Activated CD4-positive, alpha-beta memory T cell treated with anti-CD3 and anti-CD28 coated beads for 36 hours (primary cell): Measurements from ENCODE around the gene EFNA3. TPM values are rescaled to one million over a fixed set of nuclear protein-coding genes. Genes with fewer than 3 reads are reported as not detected.

Experiments used
- CTCF ChIA-PET: fragments of 350-600 bp; sonication (Branson Sonifier 250); formaldehyde crosslinking; loops from one replicate; lab custom pipeline; 2021; ENCODE audit warnings: antibody characterized with exemption, inconsistent platforms; lab: Charles Lee
- POLR2A ChIA-PET: fragments of 350-600 bp; sonication (Branson Sonifier 250); formaldehyde crosslinking; loops from one replicate; lab custom pipeline; 2021; ENCODE audit warnings: antibody characterized with exemption; lab: Charles Lee
- DNase-seq: peaks from one replicate; pipeline ENCODE4 v3.0.0-alpha.2; 2020
- H3K27ac Mint-ChIP-seq: one replicate; pipeline ENCODE4 v1.8.0; 2021; ENCODE audit warnings: mixed read lengths
- H3K27me3 Mint-ChIP-seq: one replicate; pipeline ENCODE4 v1.8.0; 2021; ENCODE audit warnings: mixed read lengths
- H3K36me3 Mint-ChIP-seq: one replicate; pipeline ENCODE4 v1.8.0; 2021; ENCODE audit warnings: mixed read lengths
- H3K4me1 Mint-ChIP-seq: one replicate; pipeline ENCODE4 v1.8.0; 2021; ENCODE audit warnings: low read depth, mixed read lengths
- H3K4me3 Mint-ChIP-seq: one replicate; pipeline ENCODE4 v1.8.0; 2021; ENCODE audit warnings: mild to moderate bottlenecking, mixed read lengths
- H3K9me3 Mint-ChIP-seq: one replicate; pipeline ENCODE4 v1.8.0; 2021; ENCODE audit warnings: mixed read lengths
- intact Hi-C: fragments of 100-400 bp; cut with micrococcal nuclease; formaldehyde crosslinking; loops from one replicate; pipeline ENCODE4 v1.15.1; 2023
- total RNA-seq, 2 experiments: library from RNA; stranded (reverse); gene quantifications; one replicate each; pipeline ENCODE4 v1.2.3, GENCODE V29; 2021

Gene EFNA3
- total RNA-seq, 2 experiments from 2014 or later, result 2.4 to 2.6 TPM

DNA sequence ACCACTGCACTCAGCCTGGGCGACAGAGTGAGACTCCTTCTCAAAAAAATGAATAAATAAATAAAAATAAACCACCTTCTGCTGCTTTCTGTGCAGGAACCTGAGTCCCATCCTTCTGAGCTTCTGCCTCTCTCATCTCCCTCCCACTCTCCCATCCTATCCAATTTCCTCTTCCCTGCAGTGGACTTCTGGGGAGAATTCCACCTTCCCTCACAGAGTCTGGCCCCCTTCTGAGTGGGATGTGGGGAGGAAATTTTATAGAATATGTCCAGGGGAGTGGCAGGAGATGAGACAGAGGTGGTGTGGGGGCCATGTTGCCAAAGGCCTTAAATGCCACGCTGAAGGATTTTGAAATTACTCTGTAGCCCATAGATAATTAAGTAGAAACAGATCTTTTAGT lies 43.7 kb downstream of the EFNA3 start:
- Mint-ChIP-seq H3K4me3 (no peak overlapping the region), H3K27me3 (peaks cover 11% of the 10 kb centered on the region), H3K4me1 (peaks cover 9% of the 10 kb centered on the region), H3K27ac (no peak overlapping the region), H3K36me3 (no peaks in the 10 kb centered on the region), H3K9me3 (no peaks in the 10 kb centered on the region)
- CTCF ChIA-PET, result interaction anchor here (0.7 to 2.4 kb wide), 3 partner anchors 31 to 45 kb away, joined by 3 to 10 read pairs (median 3); no protein-coding TSS in a partner anchor
- POLR2A ChIA-PET, result no interaction called here
- intact Hi-C loops, result no loop called here
- no peak for DNase-seq

DNA sequence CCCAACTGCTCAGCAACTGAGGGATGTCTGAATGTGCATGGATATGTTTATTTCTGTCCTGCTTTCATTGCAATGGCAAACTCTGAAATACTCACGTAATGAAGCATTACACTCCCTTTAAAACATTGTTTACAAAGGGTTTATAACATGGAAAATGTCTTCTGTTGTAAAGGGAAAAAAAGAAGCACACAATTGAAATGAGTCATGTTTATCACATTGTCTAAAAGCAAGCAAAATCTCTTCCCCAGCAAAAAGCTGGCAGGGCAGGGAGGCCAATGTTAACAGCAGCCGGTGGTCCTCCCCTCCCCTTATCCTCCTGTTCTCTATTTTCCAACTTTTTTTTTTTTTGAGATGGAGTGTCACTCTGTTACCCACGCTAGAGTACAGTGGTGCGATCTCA lies 45.2 kb downstream of the EFNA3 start:
- Mint-ChIP-seq H3K9me3 (no peaks in the 10 kb centered on the region), H3K36me3 (no peaks in the 10 kb centered on the region), H3K27ac (no peak overlapping the region), H3K27me3 (peaks cover 20% of the 10 kb centered on the region), H3K4me1 (peaks cover 22% of the 10 kb centered on the region), H3K4me3 (no peak overlapping the region)
- DNase-seq, result no peak
- POLR2A ChIA-PET, result no interaction called here
- CTCF ChIA-PET, result interaction anchor here (1.7 to 3.0 kb wide), 3 partner anchors 32 to 78 kb away, joined by 4 to 10 read pairs (median 9); partner anchors contain the start of gene KRTCAP2
- intact Hi-C loops, result no loop called here

DNA sequence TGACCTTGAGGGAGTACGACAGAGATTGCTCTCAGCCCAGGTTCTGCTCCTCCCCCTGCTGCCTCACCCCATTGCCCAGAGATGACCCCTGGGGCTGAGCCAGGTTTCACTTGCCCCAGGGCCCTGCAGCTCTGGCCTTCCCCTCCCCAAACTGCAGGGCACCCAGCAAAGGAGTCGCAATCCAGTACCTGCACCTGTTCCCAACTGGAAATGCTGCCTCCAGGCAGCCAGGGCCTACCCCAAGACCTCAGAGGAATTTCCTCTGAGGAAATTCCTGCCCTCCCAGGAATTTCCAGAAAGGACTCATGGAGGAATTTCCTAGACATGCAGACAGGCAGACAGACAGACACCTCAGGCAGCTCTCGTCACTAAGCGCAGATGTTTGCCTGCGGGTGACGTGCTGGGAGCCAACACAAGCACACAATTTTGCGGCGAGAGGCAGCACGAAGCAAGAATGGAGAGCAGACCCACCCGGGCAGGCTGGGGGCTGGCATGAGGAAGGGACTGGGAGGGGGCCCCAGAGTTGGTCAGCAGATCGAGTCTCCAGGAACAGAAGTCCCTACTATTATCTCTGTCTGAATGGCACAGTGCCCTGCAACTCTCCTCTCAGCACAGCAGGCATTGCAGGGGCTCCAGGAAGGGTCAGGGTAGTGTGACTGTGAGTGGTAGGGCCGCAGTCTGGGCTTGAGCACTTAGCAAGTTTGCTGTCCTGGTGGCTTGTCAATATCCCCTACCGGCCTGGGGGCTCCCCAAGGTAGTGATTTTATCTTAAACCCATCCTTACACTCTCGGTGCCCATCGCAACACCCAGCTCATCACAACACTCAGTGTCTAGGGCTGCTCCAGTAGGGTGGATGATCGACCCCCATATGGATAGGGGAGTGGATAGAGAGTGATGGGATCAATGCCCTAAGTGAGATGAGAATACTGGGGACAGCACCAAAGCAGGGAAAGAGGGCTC lies 46.1 kb downstream of the EFNA3 start:
- Mint-ChIP-seq H3K4me1 (peaks cover 29% of the 10 kb centered on the region), H3K4me3 (no peak overlapping the region), H3K27ac (no peak overlapping the region), H3K27me3 (peaks cover 23% of the 10 kb centered on the region), H3K9me3 (no peaks in the 10 kb centered on the region), H3K36me3 (no peaks in the 10 kb centered on the region)
- ChIA-PET POLR2A (no interaction called here), CTCF (interaction anchor here (1.4 to 4.4 kb wide), 6 partner anchors 33 to 79 kb away, joined by 4 to 15 read pairs (median 9); partner anchors contain the start of gene KRTCAP2)
- intact Hi-C loops, result no loop called here
- DNase-seq, result no peak

DNA sequence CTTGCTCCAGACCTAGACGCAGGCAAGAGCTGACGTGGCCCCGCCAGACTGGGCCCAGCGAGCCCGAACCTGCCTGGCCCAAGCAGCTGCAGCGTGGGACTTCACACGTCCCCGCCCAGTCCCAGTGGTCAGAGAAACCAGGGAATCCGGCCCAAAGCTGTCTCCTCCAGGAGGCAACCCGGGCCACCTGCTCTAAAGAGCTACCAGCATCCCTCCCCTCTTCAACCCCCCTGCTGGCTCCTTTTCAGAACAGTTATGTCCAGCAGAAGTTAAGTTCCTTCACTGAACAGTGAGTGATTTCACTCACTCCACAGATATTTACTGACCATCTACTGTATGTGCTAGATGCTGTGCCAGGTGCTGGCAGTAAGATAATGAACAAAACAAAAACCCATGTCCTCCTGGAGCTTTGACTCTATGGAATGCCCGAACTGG lies 46.9 kb downstream of the EFNA3 start:
- H3K4me3 Mint-ChIP-seq, result no peak overlapping the region
- peaks cover 30% of the 10 kb centered on the region for H3K4me1 Mint-ChIP-seq
- CTCF ChIA-PET, result interaction anchor here (1.4 to 4.4 kb wide), 5 partner anchors 34 to 80 kb away, joined by 4 to 15 read pairs (median 9); partner anchors contain the start of gene KRTCAP2
- H3K36me3 Mint-ChIP-seq, result no peaks in the 10 kb centered on the region
- intact Hi-C loops, result no loop called here
- peaks cover 25% of the 10 kb centered on the region for H3K27me3 Mint-ChIP-seq
- H3K27ac Mint-ChIP-seq, result no peak overlapping the region
- no peak for DNase-seq
- H3K9me3 Mint-ChIP-seq, result no peaks in the 10 kb centered on the region
- POLR2A ChIA-PET, result no interaction called here

DNA sequence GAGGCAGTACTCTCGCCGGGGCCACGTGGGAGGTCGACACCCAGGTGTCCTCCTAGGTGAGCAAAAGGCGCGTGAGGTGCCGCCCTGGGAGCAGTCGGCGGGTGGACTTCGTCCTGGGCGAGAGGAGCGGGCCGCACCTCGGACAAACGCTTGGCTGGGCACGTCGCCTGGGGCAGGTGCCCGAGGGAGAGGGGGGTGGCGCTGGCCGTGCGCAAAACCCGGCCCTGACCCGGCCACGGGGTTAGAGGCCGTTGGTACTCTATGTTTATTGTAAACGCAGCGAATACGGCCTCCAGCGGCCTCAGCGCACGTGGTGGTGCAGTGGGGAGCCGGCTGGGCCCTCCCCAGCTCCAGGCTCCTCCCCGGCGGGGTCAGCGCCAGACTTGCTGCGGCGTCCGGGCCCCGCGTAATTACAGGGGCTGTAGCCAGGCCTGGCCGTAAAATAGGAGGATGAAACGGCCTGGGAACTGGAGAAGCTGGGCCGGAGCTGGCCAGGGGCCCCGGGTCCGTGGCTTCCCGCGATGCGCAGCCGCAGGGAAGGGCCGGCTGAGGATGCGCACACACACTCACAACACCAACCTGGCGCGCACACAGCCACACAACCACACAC lies 47.4 kb downstream of the EFNA3 start:
- Mint-ChIP-seq H3K27me3 (peaks cover 25% of the 10 kb centered on the region), H3K9me3 (no peaks in the 10 kb centered on the region), H3K4me3 (no peak overlapping the region), H3K4me1 (peaks cover 30% of the 10 kb centered on the region), H3K36me3 (no peaks in the 10 kb centered on the region), H3K27ac (no peak overlapping the region)
- CTCF ChIA-PET, result interaction anchor here (1.4 to 4.4 kb wide), 4 partner anchors 35 to 47 kb away, joined by 5 to 15 read pairs (median 9); partner anchors contain the start of gene KRTCAP2
- POLR2A ChIA-PET, result no interaction called here
- no peak for DNase-seq
- intact Hi-C loops, result no loop called here

DNA sequence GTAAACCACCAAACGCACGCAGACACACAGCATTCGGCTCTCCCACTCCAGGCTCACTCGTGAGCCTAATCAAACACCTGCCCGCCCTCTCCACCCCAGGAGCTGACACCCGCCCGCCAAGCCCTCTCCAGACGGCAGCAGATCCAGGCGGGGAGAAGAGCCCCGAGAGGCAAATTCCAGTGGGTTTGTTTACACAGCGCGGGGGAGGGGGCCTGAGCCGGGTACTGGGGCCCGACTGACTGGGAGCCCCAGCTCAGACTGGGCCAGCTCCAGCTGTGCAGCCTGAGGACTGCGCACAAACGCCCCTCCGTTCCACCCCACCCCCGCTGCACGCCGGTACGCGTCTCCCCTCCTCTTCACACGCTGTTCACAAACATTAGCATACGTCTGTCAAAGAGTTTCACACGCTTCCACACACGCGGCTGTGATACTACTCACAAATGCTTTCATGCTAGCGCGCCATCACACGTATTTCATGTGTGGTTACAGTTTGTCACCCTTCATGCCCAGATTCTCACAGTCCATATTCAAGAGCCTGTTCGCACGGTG lies 48.0 kb downstream of the EFNA3 start:
- POLR2A ChIA-PET, result no interaction called here
- Mint-ChIP-seq H3K36me3 (no peaks in the 10 kb centered on the region), H3K4me3 (peak overlapping the region; percentile 60), H3K9me3 (no peaks in the 10 kb centered on the region), H3K27ac (no peak overlapping the region), H3K4me1 (peaks cover 30% of the 10 kb centered on the region), H3K27me3 (peaks cover 25% of the 10 kb centered on the region)
- CTCF ChIA-PET, result interaction anchor here (1.4 to 4.4 kb wide), 3 partner anchors 35 to 41 kb away, joined by 5 to 15 read pairs (median 9); no protein-coding TSS in a partner anchor
- intact Hi-C loops, result no loop called here
- DNase-seq, result peak; percentile 52

DNA sequence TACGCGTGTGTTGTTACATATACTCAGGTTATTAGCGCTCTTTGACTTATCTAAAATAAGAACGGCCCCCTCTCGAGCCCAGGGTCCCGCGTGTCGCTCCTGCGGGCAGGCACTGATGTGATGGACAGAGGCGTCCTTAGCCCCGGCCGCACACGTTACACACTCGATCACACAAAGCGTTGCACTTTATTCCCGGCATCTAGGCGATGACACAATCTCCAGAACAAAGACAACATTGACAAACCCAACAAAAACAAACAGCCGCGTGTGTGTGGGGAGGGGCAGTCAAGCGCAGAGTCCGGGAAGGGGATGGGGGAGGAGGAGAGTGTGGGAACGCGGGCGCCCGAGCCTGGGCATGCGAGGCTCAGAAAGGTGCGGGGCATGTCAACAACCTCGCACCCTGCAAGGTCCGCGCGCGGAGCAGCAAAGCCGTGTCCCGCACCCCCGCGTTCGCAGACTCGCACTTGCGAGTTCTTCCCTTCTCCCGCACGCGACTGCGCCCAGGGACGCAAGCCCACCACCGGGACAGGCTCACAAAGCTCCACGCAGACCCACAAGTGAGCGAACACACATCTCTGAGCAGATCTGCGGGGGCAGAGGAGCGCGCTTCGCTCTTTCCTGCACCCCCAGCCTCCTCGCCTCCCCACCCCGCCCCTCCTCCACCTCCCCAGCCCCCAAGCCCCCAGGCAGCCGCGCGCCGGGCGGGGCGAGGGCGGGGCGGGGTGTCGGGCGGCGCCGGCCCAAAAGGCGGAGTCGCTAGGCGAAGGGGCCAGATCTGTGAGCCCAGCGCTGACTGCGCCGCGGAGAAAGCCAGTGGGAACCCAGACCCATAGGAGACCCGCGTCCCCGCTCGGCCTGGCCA lies 48.7 kb downstream of the EFNA3 start, which contains the start of gene EFNA1:
Gene EFNA1 (plus strand): TSS at position 772 of the 862 bp plus-strand sequence. CDS start 102 bp downstream, outside the sequence.
- Mint-ChIP-seq H3K4me3 (peak within 1 kb of the TSS; percentile 64), H3K4me1 (peaks cover 30% of the 10 kb centered on the region), H3K9me3 (no peaks in the 10 kb centered on the region), H3K27me3 (peaks cover 25% of the 10 kb centered on the region), H3K27ac (no peak within 1 kb of the TSS), H3K36me3 (peaks cover 1% of the 10 kb centered on the region)
- CTCF ChIA-PET, result interaction anchor here (1.0 to 4.4 kb wide), 3 partner anchors 36 to 42 kb away, joined by 3 to 15 read pairs (median 11); no protein-coding TSS in a partner anchor
- intact Hi-C loops, result no loop called here
- POLR2A ChIA-PET, result no interaction called here
- DNase-seq, result peak; percentile 45

DNA sequence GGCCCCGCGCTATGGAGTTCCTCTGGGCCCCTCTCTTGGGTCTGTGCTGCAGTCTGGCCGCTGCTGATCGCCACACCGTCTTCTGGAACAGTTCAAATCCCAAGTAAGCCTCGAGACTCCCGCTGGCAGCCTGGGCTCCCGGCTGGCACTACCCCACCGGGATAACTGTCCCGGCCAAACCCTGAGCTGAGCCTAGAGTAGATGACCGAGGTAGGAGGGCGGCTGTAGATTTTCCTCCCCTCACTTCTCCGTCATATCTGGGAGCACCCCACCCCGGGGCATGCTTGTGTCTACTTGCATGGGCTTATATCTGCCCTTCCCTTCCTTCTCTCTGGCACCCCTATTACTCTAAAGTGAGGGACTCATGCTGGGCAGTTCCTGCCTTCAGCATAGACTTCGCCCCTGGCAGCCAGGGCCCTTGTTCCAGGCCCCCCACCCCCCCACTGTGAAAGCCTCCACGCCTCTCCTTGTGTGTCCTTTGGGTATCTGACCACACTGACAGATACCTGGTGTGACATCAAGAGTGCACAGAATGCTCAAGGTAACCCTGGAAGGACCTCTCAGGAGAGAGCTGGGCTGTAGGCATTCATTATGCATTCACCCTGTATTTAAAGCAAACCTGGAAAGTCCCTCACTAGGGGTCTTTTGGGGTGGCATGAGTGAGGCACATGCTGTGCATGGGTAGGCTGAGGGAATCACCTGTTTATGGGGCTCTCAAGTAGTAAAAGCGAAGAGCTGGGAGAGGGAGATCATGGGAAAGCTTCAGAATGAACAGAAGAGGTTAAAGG lies 49.5 kb downstream of the EFNA3 start:
- intact Hi-C loops, result loop anchor here (2.0 kb wide), 1 partner anchor 39 kb away; no protein-coding TSS in a partner anchor
- no peak overlapping the region for H3K27ac Mint-ChIP-seq
- ChIA-PET POLR2A (no interaction called here), CTCF (interaction anchor here (1.0 to 4.4 kb wide), 3 partner anchors 37 to 42 kb away, joined by 3 to 15 read pairs (median 11); no protein-coding TSS in a partner anchor)
- peaks cover 30% of the 10 kb centered on the region for H3K4me1 Mint-ChIP-seq
- peak overlapping the region; percentile 64 for H3K4me3 Mint-ChIP-seq
- H3K27me3 Mint-ChIP-seq, result peaks cover 25% of the 10 kb centered on the region
- DNase-seq, result no peak
- no peaks in the 10 kb centered on the region for H3K9me3 Mint-ChIP-seq
- peaks cover 1% of the 10 kb centered on the region for H3K36me3 Mint-ChIP-seq

DNA sequence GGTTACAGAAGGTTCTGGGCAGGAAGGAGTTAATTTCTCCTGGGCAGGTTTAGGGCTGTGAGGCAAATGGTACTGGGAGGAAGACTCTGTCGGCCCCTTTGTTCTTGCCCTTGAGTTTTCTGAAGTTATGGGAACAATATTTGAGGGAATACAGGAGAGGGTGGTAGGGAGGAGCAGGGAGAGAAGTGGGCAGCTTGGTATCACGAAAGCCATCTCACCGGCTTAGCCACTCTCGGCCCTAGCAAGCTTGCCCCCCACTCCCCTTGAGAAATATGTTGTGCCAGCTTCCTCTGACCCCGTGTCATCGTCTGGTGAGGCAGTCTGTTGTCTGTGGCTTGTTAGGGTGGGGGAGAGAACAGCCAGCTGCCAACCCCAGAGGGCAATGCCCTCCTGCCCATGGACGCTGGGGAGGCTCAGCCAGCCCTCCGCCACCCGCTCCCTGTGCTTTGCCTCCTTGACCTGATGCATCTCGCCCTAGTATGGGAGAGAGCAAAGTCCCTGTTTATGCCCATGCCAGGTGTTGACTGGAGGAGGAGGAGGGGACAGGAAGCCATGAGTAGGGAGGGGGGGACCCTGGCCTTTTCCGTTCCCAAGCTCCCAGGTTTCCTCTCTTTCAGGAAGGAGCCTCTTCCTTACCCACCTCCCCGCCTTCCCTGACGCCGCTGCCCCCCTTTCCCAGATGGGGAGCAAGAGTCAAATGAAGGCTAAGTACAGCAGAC lies 50.3 kb downstream of the EFNA3 start:
- peak overlapping the region; percentile 64 for H3K4me3 Mint-ChIP-seq
- DNase-seq, result no peak
- POLR2A ChIA-PET, result no interaction called here
- H3K27ac Mint-ChIP-seq, result no peak overlapping the region
- H3K4me1 Mint-ChIP-seq, result peaks cover 30% of the 10 kb centered on the region
- H3K9me3 Mint-ChIP-seq, result no peaks in the 10 kb centered on the region
- CTCF ChIA-PET, result interaction anchor here (0.8 to 4.4 kb wide), 3 partner anchors 38 to 185 kb away, joined by 3 to 15 read pairs (median 11); no protein-coding TSS in a partner anchor
- intact Hi-C loops, result loop anchor here (2.0 kb wide), 1 partner anchor 38 kb away; no protein-coding TSS in a partner anchor
- H3K36me3 Mint-ChIP-seq, result peaks cover 1% of the 10 kb centered on the region
- peaks cover 25% of the 10 kb centered on the region for H3K27me3 Mint-ChIP-seq
